Medulla oblongata (tissue), 1 donor: Measurements from ENCODE around the gene CD74.
"Not testable (repeated sequence)": the region's sequence is repeated elsewhere in the genome, so short reads cannot be mapped to it uniquely, and the experiment has no call there.

Experiments
- DNase-seq: peaks from one replicate; pipeline ENCODE4 v3.0.0-alpha.2; 2015; ENCODE audit errors: extremely low spot score

The CD74 gene

GRCh38 chr5:150412319-150413175 is at the start of gene CD74:
TSS of gene CD74 (minus strand) at chr5:150412910. CDS start at chr5:150412749, 161 bp downstream.
- DNase-seq, result peak; percentile 92

- no peak for DNase-seq
Observed at GRCh38 chr5:150461231-150461630, 48.5 kb upstream of the CD74 start.

GRCh38 chr5:150460781-150461180 is 48.1 kb upstream of the CD74 start:
- no peak for DNase-seq

GRCh38 chr5:150458802-150459557 is 46.3 kb upstream of the CD74 start:
- peak; percentile 70 for DNase-seq

- DNase-seq, result no peak
Observed at GRCh38 chr5:150457562-150458240, 45.0 kb upstream of the CD74 start.

DNA sequence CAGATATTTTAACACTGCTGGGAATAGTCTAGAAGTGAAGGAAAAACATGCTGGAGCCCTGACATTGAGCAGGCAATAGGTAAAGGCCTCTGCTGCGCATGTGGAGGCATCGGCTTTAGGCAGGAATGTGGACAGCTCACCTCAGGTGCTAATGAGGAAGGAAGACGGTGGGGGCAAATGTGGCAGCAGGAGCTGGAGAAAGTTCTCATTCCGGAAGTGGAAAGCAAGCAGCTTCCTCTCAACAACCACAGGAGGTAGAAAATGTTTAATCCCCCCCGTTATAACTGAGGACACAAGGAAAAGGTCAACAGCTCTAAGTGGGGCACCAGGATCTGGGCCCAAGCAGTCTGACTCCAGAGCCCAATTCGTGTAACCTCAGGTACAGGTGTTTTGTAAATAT is 44.4 kb upstream of the CD74 start:
- DNase-seq, result no peak

DNA sequence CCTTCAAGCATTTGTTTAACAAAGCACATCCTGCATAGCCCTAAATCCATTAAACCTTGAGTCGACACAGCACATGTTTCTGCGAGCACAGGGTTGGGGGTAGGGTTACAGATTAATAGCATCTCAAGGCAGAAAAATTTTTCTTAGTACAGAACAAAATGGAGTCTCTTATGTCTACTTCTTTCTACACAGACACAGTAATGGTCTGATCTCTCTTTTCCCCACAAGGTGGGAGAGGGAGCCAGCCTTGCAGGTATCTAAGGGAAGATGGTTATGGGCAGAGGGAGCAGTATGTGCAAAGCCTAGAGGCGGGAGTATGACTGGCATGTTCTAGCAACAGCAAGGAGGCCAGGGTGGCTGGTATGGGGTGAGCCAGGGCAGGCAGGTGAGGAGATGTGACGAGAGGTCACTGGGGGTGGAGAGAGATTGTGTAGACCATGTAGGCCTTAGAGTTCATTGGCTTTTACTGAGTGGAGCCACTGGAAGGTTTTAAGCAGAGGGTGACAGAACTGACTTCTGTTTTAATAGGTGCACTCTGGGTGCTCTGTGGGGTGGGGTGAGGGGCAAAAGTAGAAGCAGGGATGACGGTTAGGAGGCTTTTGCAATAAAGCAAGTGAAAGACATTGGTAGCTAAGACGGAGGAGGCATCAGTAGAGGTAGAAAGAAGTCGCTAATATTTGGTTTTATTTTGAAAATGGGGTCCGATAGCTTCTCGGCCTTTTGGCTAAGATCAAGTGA is 42.0 kb upstream of the CD74 start:
- no peak for DNase-seq

DNA sequence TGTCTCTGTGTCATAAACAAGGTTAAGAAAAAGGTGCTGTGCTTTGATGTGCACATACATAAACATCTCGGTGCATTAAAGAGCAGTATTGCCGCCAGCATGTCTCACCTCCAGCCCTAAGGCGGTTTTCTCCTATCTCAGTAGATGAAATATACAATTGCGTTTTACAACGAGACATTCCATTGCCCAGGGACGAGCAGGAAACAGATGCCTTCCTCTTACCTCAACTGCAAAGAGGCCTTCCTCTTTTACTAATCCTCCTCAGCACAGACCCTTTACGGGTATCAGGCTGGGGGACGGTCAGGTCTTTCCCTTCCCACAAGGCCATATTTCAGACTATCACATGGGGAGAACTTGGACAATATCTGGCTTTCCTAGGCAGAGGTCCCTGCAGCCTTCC is 41.3 kb upstream of the CD74 start:
- DNase-seq, result not testable (repeated sequence)

DNA sequence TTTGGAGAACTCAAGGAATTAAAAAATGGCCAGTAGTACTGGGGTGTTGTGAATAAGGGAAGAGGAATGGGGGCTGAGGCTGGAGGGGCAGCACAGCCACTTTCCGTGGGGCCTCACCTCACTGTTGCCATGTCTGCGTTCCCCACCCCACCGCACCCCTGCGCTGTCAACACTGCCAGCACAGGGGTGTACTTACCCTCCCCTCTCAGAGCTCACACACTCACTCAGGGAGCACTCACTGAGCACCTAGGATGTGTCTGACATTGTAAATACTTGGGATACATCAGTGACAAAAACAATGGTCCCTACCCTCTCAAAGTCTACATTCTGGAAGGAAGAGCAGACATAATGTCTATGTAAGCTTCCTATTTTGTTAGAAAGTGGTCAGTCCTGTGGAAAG is 40.2 kb upstream of the CD74 start:
- no peak for DNase-seq

- no peak for DNase-seq
Observed at GRCh38 chr5:150451594-150451993, 38.9 kb upstream of the CD74 start.

GRCh38 chr5:150449517-150450339 is 37.0 kb upstream of the CD74 start, which contains the start of gene RPS14:
TSS of gene RPS14 (minus strand) at chr5:150449739. CDS start at chr5:150447733, 2,006 bp downstream.
- DNase-seq, result peak; percentile 94

GRCh38 chr5:150448952-150449516 is 36.3 kb upstream of the CD74 start:
- DNase-seq, result no peak

DNA sequence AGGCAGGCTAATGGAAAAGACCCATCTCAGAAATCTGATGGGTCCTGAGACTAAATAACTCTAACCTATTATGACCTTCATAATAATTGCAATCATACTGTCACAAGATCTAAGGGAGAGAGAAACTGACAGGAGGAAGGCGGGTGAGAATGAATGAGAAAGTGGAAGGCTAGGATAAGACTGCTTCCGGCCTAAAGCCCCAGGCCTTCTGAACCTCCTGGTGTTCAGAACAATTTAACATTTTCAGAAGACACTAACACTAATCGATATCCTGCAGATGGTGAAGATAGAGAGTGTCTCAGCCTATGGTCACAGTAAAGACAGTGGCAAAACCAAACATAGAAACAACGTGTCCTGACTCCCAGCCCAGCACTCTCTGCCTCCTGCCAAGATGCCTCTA is 35.6 kb upstream of the CD74 start:
- no peak for DNase-seq

GRCh38 chr5:150447188-150447587 is 34.5 kb upstream of the CD74 start:
- DNase-seq, result no peak

DNA sequence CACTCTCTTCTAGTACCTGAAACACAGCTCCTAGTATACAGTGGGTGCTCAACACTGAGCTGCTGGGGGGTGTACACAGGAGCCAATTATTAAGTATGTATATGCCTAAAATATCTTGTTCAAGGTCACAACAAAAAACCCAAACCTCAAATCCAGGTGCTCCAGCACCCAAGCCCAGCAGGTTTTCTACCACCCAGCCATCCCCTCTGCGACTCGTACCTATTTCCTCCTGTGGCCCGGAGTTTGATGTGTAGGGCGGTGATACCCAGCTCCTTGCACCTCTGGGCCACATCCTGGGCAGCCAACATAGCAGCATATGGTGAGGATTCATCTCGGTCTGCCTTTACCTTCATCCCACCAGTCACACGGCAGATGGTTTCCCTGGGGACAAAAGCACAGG is 33.9 kb upstream of the CD74 start:
- DNase-seq, result no peak

GRCh38 chr5:150446088-150446487 is 33.4 kb upstream of the CD74 start:
- DNase-seq, result no peak

GRCh38 chr5:150444770-150445169 is 32.1 kb upstream of the CD74 start:
- DNase-seq, result no peak

- DNase-seq, result no peak
Observed at GRCh38 chr5:150443242-150444075, 30.7 kb upstream of the CD74 start.

- DNase-seq, result no peak
Observed at GRCh38 chr5:150442699-150443080, 30.0 kb upstream of the CD74 start.
